Suprapubic skin (tissue), 4 donors: ENCODE data around the gene DIP2C. TPM values are rescaled to one million over a fixed set of nuclear protein-coding genes. Genes with fewer than 3 reads are reported as not detected.

Experiments used
- DNase-seq, 2 donors: peaks; one replicate each; pipeline ENCODE4 v3.0.0-alpha.2; 2019; ENCODE audit warnings: low spot score in 2 of 2
- H3K27ac ChIP-seq: fragments of 200-600 bp; sonication (generic); one replicate; pipeline ENCODE4 v1.5.1; 2019
- H3K27me3 ChIP-seq: fragments of 200-600 bp; sonication (generic); one replicate; pipeline ENCODE4 v1.5.1; 2019
- H3K36me3 ChIP-seq: fragments of 200-600 bp; sonication (generic); one replicate; pipeline ENCODE4 v1.5.1; 2019
- H3K4me1 ChIP-seq: fragments of 200-600 bp; sonication (generic); one replicate; pipeline ENCODE4 v1.5.1; 2019
- H3K4me3 ChIP-seq: fragments of 200-600 bp; sonication (generic); one replicate; pipeline ENCODE4 v1.5.1; 2019; ENCODE audit warnings: mild to moderate bottlenecking
- H3K9me3 ChIP-seq: fragments of 200-600 bp; sonication (generic); one replicate; pipeline ENCODE4 v1.5.1; 2019
- EP300 ChIP-seq: sonication (generic); formaldehyde crosslinking; IDR thresholded peaks from one replicate; pipeline ENCODE4 v1.6.1; 2017; ENCODE audit warnings: antibody characterized with exemption
- POLR2A ChIP-seq, 2 donors: fragments of 450-650 bp; IDR thresholded peaks; one replicate each; pipeline ENCODE4 v1.6.1; 2017; ENCODE audit warnings: antibody characterized with exemption in 2 of 2, mild to moderate bottlenecking in 2 of 2, moderate library complexity in 2 of 2
- POLR2AphosphoS5 ChIP-seq, 3 donors: sonication (generic); formaldehyde crosslinking; IDR thresholded peaks; one replicate each; pipeline ENCODE4 v1.6.1; 2017; ENCODE audit warnings: antibody characterized with exemption in 3 of 3
- WGBS: methylation state at CpG from one replicate; pipeline ENCODE4 v1.1.5; 2018; 5-methylcytosine and 5-hydroxymethylcytosine counted together
- total RNA-seq, 4 donors: library from RNA; depleted of rRNA; stranded (reverse); fragments of >200 nt; gene quantifications; one replicate each; pipeline ENCODE4 v1.1.0, GENCODE V29; 2016
- TF ChIP-seq, protein P1 (sequence below), 2 donors: fragments of 200-600 bp in 1 of 2; fragments of 450-650 bp in 1 of 2; sonication (generic) in 1 of 2; IDR thresholded peaks; one replicate each; pipeline ENCODE4 v1.5.1; 2016 to 2019; ENCODE audit warnings: antibody characterized with exemption in 2 of 2, mild to moderate bottlenecking in 1 of 2, moderate library complexity in 1 of 2

The DIP2C gene
- total RNA-seq, 4 donors from 2014 or later = 6.7 to 23.3 (median 14.7) TPM

DNA sequence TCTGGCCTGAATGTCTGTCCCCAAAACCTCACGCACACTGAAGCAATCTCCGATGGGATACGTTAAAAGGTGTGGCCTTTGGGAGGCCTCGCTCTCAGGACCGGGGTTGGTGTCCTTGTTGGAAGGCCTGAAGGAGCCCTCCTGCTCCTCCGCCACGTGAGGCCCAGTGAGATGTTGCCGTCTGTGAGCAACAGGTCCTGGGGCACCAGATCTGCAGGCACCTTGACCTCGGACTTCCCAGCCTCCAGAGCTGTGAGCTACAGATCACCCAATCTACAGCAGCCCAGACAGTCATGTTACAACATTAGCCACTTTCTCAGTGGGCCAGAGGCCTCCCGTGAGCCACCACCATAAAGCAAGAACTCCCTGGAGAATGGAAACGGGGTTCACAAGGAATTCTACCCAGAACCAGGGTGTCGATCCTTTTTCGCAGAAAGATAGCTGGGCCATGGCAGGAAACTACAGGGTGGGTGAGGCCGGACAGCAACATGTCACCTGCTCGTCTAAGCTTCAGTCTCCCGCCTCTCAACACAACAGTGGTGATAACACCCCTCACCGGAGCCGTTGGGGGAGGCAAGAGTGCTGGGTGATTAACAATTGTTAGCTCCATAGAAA is 87.0 kb downstream of the DIP2C start:
- no peak for TF ChIP-seq EP300
- TF ChIP-seq, protein P1, sequence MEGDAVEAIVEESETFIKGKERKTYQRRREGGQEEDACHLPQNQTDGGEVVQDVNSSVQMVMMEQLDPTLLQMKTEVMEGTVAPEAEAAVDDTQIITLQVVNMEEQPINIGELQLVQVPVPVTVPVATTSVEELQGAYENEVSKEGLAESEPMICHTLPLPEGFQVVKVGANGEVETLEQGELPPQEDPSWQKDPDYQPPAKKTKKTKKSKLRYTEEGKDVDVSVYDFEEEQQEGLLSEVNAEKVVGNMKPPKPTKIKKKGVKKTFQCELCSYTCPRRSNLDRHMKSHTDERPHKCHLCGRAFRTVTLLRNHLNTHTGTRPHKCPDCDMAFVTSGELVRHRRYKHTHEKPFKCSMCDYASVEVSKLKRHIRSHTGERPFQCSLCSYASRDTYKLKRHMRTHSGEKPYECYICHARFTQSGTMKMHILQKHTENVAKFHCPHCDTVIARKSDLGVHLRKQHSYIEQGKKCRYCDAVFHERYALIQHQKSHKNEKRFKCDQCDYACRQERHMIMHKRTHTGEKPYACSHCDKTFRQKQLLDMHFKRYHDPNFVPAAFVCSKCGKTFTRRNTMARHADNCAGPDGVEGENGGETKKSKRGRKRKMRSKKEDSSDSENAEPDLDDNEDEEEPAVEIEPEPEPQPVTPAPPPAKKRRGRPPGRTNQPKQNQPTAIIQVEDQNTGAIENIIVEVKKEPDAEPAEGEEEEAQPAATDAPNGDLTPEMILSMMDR (IDR thresholded peaks at IDR 0.05) = no peak
- TF ChIP-seq POLR2A (IDR thresholded peaks at IDR 0.05) = no peak
- no peak for TF ChIP-seq POLR2AphosphoS5 (IDR thresholded peaks at IDR 0.05)
- Histone ChIP-seq H3K27ac (no peak overlapping the region), H3K9me3 (no peaks in the 10 kb centered on the region), H3K36me3 (no peaks in the 10 kb centered on the region), H3K4me1 (peaks cover 25% of the 10 kb centered on the region), H3K27me3 (no peaks in the 10 kb centered on the region), H3K4me3 (no peak overlapping the region)
- 94% methylated on average over 9 of the region's 18 CpGs for WGBS
- no peak for DNase-seq

DNA sequence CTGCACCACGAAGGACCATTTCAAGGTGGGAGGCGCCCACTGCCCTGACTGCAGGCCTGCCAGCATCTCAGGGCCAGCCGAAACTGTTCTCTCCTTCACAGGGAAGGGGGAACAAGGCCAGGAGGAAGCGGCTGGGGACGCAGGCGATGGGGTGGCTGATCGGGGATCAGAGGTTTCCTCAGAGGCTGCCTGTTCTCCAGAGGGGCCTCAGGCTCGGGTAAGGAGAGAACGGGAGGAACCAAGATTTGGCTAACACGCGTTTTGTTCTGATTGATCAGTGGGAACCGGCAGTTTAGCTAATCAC is 87.9 kb downstream of the DIP2C start:
- H3K27me3 ChIP-seq = no peaks in the 10 kb centered on the region
- H3K4me1 ChIP-seq = peaks cover 25% of the 10 kb centered on the region
- H3K4me3 ChIP-seq = no peak overlapping the region
- 73% methylated on average over 10 of the region's 12 CpGs for WGBS
- TF ChIP-seq EP300 (no peak), POLR2AphosphoS5 (IDR thresholded peaks at IDR 0.05) (no peak), POLR2A (IDR thresholded peaks at IDR 0.05) (no peak)
- TF ChIP-seq, protein P1 (IDR thresholded peaks at IDR 0.05) = no peak
- no peaks in the 10 kb centered on the region for H3K36me3 ChIP-seq
- no peak for DNase-seq
- no peak overlapping the region for H3K27ac ChIP-seq
- H3K9me3 ChIP-seq = no peaks in the 10 kb centered on the region

DNA sequence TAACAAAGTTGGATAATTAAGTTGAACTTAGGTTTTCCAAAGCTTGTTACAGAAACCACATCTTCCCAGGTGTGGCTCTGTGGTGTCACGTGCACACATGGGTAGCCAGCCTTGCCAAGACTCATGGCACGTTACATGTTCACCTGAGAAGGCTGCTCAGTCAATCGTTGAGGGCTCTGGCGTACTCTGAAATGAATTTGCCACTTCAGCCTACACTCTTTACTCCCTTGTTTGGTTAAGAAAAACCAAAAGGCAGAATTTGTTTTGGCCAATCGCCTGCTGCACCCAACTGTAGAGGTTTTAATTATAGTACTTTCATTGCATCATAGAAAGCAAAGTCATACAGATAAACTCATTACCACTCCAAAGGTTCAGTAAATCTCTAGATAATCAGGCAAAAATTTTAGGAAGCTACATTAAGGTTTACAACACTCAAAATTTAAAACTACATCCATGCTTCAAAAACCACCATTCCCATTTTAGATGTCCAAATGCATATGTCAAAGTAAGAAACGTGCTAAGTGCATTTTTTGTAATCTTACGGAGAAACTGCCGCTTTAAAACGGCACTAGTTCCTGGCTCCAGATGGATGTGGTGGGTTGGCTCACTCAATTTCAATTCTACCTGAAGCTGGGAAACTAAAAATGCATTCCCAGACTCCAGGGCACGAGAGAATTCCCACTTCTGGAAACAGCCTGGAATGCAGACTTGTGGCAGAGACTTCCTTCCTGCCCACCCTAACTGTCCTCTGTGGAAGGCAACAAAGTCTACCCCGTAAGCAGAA is 88.4 kb downstream of the DIP2C start:
- H3K4me1 ChIP-seq = peaks cover 25% of the 10 kb centered on the region
- H3K36me3 ChIP-seq = no peaks in the 10 kb centered on the region
- TF ChIP-seq POLR2A (IDR thresholded peaks at IDR 0.05) = no peak
- no peak for TF ChIP-seq EP300
- no peak for TF ChIP-seq POLR2AphosphoS5 (IDR thresholded peaks at IDR 0.05)
- TF ChIP-seq, protein P1 (IDR thresholded peaks at IDR 0.05) = no peak
- 70% methylated on average over 11 of the region's 11 CpGs for WGBS
- H3K4me3 ChIP-seq = no peak overlapping the region
- H3K27ac ChIP-seq = no peak overlapping the region
- H3K27me3 ChIP-seq = no peaks in the 10 kb centered on the region
- no peak for DNase-seq
- no peaks in the 10 kb centered on the region for H3K9me3 ChIP-seq

DNA sequence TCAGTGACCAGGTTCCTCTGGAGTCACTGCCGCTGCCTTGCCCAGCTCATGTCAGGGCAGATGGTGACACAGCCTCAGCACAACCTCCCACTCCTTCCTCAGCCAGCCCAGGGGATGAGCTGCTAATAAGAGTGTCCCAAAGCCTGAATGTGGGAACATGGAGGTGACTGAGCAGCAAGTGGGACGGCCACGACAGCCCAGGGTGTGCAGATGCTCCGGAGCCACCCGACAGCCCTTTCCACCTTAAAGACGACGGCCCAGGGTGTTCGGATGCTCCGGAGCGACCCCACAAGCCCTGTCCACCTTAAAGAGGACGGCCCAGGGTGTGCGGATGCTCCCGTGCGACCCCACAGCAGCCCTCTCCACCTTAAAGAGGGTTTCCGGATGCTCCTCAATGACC is 89.2 kb downstream of the DIP2C start:
- TF ChIP-seq POLR2AphosphoS5 (IDR thresholded peaks at IDR 0.05) (no peak), POLR2A (IDR thresholded peaks at IDR 0.05) (no peak), EP300 (no peak)
- TF ChIP-seq, protein P1 (IDR thresholded peaks at IDR 0.05) = no peak
- DNase-seq = no peak
- Histone ChIP-seq H3K36me3 (no peaks in the 10 kb centered on the region), H3K27me3 (no peaks in the 10 kb centered on the region), H3K4me3 (no peak overlapping the region), H3K9me3 (no peaks in the 10 kb centered on the region), H3K27ac (no peak overlapping the region), H3K4me1 (peaks cover 25% of the 10 kb centered on the region)
- 85% methylated on average over 14 of the region's 15 CpGs for WGBS

DNA sequence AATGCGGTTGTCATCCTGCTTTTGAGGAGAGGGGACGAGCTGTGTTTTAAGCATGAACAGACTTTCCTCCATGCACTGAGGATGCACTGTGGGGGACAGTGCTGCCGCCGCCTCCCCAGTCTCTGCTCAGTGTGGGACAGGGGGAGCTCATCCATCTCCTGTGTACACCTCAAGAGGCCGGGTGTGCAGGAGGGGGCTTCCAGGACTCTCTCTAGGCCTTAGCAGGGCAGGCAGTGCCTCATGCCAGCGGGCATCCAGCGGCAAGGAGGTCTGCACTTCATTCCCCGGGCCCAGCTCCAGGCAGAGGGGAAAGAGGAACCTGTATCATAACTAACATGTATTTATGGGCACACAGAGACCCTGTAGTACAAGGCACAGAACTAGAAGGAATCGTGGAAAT is 89.7 kb downstream of the DIP2C start:
- H3K4me1 ChIP-seq = peaks cover 25% of the 10 kb centered on the region
- H3K27me3 ChIP-seq = no peaks in the 10 kb centered on the region
- no peak overlapping the region for H3K4me3 ChIP-seq
- TF ChIP-seq POLR2A (IDR thresholded peaks at IDR 0.05) (no peak), EP300 (no peak), POLR2AphosphoS5 (IDR thresholded peaks at IDR 0.05) (no peak)
- TF ChIP-seq, protein P1 (IDR thresholded peaks at IDR 0.05) = no peak
- no peak overlapping the region for H3K27ac ChIP-seq
- no peaks in the 10 kb centered on the region for H3K9me3 ChIP-seq
- DNase-seq = no peak
- WGBS = 91% methylated on average over 5 of the region's 9 CpGs
- H3K36me3 ChIP-seq = no peaks in the 10 kb centered on the region
